Common myeloid progenitor, CD34-positive (primary cell): Measurements from ENCODE around the gene AMN1.
"Not testable (repeated sequence)": the region's sequence is repeated elsewhere in the genome, so short reads cannot be mapped to it uniquely, and the experiment has no call there.

Experiments
- CTCF ChIA-PET: fragments of 350-600 bp; sonication (Branson Sonifier 250); formaldehyde crosslinking; loops from one replicate; lab custom pipeline; 2021; ENCODE audit warnings: antibody characterized with exemption; lab: Charles Lee
- POLR2A ChIA-PET: fragments of 350-600 bp; sonication (Branson Sonifier 250); formaldehyde crosslinking; loops from one replicate; lab custom pipeline; 2021; ENCODE audit warnings: antibody characterized with exemption; lab: Charles Lee
- DNase-seq, 3 donors: peaks; one replicate each; pipeline versions ENCODE4 v3.0.0 to v3.0.0-alpha.2; 2013
- H3K27ac ChIP-seq, 2 experiments: 1 replicate in 1 of 2; 2 replicates in 1 of 2; pipeline ENCODE4 v1.7.0; 2013; ENCODE audit warnings: inconsistent platforms in 2 of 2, low read length in 2 of 2, mild to moderate bottlenecking in 2 of 2, low read depth in 1 of 2, moderate library complexity in 1 of 2; ENCODE audit not compliant: severe bottlenecking in 2 of 2, insufficient read depth in 1 of 2, poor library complexity in 1 of 2
- H3K27me3 ChIP-seq, 5 experiments: replicated peaks in 2 of 5; 1 replicate in 3 of 5; 2 replicates in 2 of 5; pipeline versions ENCODE4 v1.6.1 to v1.7.0; 2013; ENCODE audit warnings: low read length in 4 of 5, mild to moderate bottlenecking in 2 of 5, moderate library complexity in 2 of 5, inconsistent platforms in 1 of 5; ENCODE audit not compliant: insufficient read depth in 5 of 5, control insufficient read depth in 4 of 5
- H3K36me3 ChIP-seq, 4 experiments: 1 replicate in 2 of 4; 2 replicates in 2 of 4; pipeline versions ENCODE4 v1.6.1 to v1.7.0; 2013; ENCODE audit warnings: low read length in 3 of 4, control low read depth in 1 of 4, mild to moderate bottlenecking in 1 of 4; ENCODE audit not compliant: control insufficient read depth in 4 of 4, insufficient read depth in 4 of 4
- H3K4me1 ChIP-seq, 4 experiments: 1 replicate in 3 of 4; 2 replicates in 1 of 4; pipeline versions ENCODE4 v1.6.1 to v1.7.1; 2013; ENCODE audit warnings: low read length in 3 of 4, mild to moderate bottlenecking in 3 of 4, control low read depth in 1 of 4, inconsistent platforms in 1 of 4, moderate library complexity in 1 of 4; ENCODE audit not compliant: control insufficient read depth in 4 of 4, insufficient read depth in 4 of 4; ENCODE audit errors: control extremely low read depth in 1 of 4
- H3K4me3 ChIP-seq, 7 experiments: 1 replicate in 4 of 7; 2 replicates in 3 of 7; pipeline versions ENCODE4 v1.5.1 to v1.7.0; 2013; ENCODE audit warnings: mild to moderate bottlenecking in 7 of 7, low read length in 6 of 7, moderate library complexity in 6 of 7, inconsistent platforms in 2 of 7, low read depth in 2 of 7, control low read depth in 1 of 7; ENCODE audit not compliant: insufficient read depth in 4 of 7, control insufficient read depth in 1 of 7; ENCODE audit errors: extremely low read depth in 1 of 7
- H3K9me3 ChIP-seq, 5 experiments: 1 replicate in 4 of 5; 2 replicates in 1 of 5; pipeline versions ENCODE4 v1.6.1 to v1.7.1; 2013; ENCODE audit warnings: low read length in 4 of 5, mild to moderate bottlenecking in 2 of 5, inconsistent platforms in 1 of 5, low read depth in 1 of 5, moderate library complexity in 1 of 5; ENCODE audit not compliant: control insufficient read depth in 4 of 5, insufficient read depth in 2 of 5; ENCODE audit errors: control extremely low read depth in 1 of 5
- WGBS: methylation state at CpG from one replicate; pipeline ENCODE4 v1.1.5; 2013; ENCODE audit not compliant: insufficient coverage; 5-methylcytosine and 5-hydroxymethylcytosine counted together

Gene AMN1

DNA sequence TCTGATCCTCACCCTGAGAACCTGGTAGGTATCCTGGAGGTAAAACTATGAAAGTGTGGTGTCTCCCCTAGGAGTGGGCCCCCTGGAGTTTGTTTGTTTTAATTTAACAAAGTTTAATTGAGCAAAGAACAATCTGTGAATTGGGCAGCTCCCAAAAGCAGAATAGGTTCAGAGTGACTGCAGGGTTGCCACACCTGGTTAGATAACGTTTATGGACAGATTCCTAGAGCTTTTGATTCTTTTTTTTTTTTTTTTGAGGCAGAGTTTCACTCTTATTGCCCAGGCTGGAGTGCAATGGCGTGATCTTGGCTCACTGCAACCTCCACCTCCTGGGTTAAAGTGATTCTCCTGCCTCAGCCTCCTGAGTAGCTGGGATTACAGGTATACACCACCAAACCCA, 59.2 kb downstream of the AMN1 start:
- H3K36me3 ChIP-seq, H3K27me3 ChIP-seq, POLR2A ChIA-PET, H3K9me3 ChIP-seq, H3K27ac ChIP-seq, H3K4me3 ChIP-seq, DNase-seq, H3K4me1 ChIP-seq: not testable (repeated sequence)
- CTCF ChIA-PET = interaction anchor here (0.5 to 2.4 kb wide), 3 partner anchors 11 to 647 kb away, joined by 3 to 16 read pairs (median 4); no protein-coding TSS in a partner anchor
- WGBS = 100% methylated on average over 2 of the region's 2 CpGs

DNA sequence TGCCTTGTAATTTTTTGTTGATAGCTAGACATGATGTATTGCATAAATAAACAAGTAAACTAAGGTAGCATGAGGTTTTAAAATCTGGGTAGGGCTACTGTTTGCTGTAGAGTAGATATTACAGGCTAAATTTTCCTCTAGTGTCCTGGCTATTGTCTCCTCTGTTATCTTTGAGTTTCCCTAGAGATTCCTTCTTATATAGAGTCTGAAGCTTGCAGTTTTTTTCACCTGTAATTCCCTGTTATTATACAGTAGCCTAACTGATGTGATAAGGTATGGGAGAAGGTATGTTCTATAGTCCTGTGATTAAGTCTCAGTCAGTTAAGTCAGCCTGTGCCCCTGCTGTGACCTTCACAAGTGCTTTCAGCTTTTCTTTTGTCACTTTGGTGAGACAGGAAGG, 59.8 kb downstream of the AMN1 start:
- H3K36me3 ChIP-seq = peaks cover 0 to 4% (median under 1%) of the 10 kb centered on the region in 4 experiments
- POLR2A ChIA-PET = no interaction called here
- H3K4me3 ChIP-seq = no peak overlapping the region
- no peak overlapping the region for H3K27ac ChIP-seq
- CTCF ChIA-PET = interaction anchor here (1.6 to 2.4 kb wide), 2 partner anchors 11 to 16 kb away, joined by 3 to 16 read pairs; no protein-coding TSS in a partner anchor
- no peak for DNase-seq
- H3K4me1 ChIP-seq = no peaks in the 10 kb centered on the region
- H3K9me3 ChIP-seq = peaks cover 3 to 8% (median 5%) of the 10 kb centered on the region in 5 experiments
- no peaks in the 10 kb centered on the region for H3K27me3 ChIP-seq

DNA sequence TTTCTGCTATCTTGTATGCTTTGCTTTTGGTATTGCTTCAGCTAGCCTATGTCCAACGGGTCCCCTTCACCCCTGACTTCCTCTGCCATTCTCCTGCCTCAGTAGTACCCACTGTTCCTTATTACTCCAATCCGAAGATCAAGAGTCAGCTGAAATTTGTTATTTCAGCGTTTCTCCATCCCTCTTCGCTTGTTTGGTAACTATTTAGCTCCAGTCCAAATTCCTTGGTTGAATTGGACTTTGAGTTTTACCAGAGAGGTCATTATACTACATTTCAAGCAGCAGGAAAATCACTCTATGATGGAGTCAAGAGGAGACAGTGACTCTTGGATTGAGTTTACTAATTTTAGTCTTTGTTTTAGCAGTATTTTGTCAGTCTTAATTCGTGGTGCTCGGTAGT, 64.8 kb downstream of the AMN1 start:
- WGBS = 86% methylated on average over 3 of the region's 6 CpGs
- CTCF ChIA-PET = interaction anchor here (0.9 kb wide), 1 partner anchor 18 kb away, joined by 3 read pairs; no protein-coding TSS in a partner anchor

DNA sequence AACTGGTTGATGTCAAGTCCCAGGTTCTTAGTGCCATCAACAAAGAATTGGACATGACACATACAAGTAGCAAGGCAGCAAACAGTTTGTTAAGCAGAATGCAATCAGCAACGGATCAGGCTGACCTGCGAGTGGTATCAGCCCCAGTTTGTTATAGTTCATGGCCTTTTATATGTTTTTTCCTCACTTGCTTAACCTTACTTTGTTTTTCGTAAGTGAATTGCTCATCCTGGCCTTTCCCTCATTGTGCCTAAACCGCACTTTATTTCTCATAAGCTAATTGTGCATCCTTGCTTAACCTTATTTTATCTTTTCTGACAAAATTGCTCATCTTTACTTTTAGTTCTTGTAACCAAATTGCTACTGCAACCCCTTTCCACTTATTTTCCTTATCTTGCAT, 65.2 kb downstream of the AMN1 start:
- ChIA-PET POLR2A (no interaction called here), CTCF (interaction anchor here (0.9 kb wide), 1 partner anchor 18 kb away, joined by 3 read pairs; no protein-coding TSS in a partner anchor)
- Histone ChIP-seq H3K9me3 (peaks cover 0 to 3% (median 2%) of the 10 kb centered on the region in 5 experiments), H3K36me3 (peaks cover 0 to 2% (median 0%) of the 10 kb centered on the region in 4 experiments), H3K4me1 (peaks cover under 1 to 9% (median 5%) of the 10 kb centered on the region in 4 experiments), H3K4me3 (no peak overlapping the region), H3K27ac (no peak overlapping the region), H3K27me3 (no peaks in the 10 kb centered on the region)
- no peak for DNase-seq
- 77% methylated on average over 4 of the region's 4 CpGs for WGBS

More for the DNA sequence above, 64.8 kb downstream of the AMN1 start:
- Histone ChIP-seq H3K9me3 (peaks cover 2 to 5% (median 3%) of the 10 kb centered on the region in 5 experiments), H3K4me1 (peaks cover 0 to 8% (median 3%) of the 10 kb centered on the region in 4 experiments), H3K4me3 (no peak overlapping the region), H3K27me3 (no peaks in the 10 kb centered on the region), H3K36me3 (peaks cover 0 to 2% (median 0%) of the 10 kb centered on the region in 4 experiments), H3K27ac (no peak overlapping the region)
- no peak for DNase-seq
- POLR2A ChIA-PET = no interaction called here

DNA sequence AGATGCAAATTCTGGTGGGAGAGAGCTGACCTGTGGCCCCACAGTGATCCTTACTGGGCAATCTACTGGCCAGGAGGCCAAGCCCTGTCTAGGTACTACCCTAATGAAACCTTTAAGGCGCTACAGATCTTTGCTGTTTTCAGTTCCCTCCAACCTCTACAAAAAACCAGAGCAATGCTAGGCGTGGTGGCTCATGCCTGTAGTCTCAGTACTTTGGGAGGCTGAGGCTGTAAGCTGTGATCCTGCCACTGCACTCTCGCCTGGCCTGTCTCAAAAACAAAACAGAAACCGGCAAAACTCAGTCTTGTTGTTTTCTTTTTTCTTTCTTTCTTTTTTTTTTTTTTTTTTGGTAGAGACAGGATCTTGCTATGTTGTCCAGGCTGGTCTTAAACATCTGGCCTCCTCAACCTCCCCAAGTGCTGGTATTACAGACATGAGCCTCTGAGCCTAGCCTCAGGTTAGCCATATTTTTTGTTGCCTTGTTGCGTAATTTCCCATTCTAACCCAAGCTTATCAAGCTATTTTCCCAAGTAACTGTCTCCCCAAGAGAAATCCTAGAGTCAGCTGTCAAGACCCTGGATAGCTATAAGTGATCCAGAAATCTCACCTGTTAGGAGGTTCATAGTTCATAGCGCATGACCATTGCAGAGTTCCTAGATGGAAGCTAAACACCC, 66.5 kb downstream of the AMN1 start:
- H3K27ac ChIP-seq = no peak overlapping the region
- 88% methylated on average over 3 of the region's 6 CpGs for WGBS
- no peak overlapping the region for H3K4me3 ChIP-seq
- peaks cover 0 to 3% (median 0%) of the 10 kb centered on the region in 5 experiments for H3K9me3 ChIP-seq
- peaks cover 4 to 15% (median 9%) of the 10 kb centered on the region in 4 experiments for H3K4me1 ChIP-seq
- no peak for DNase-seq
- CTCF ChIA-PET = interaction anchor here (0.5 to 1.4 kb wide), 3 partner anchors 20 to 650 kb away, joined by 3 to 11 read pairs (median 3); no protein-coding TSS in a partner anchor
- peaks cover 0 to 2% (median 0%) of the 10 kb centered on the region in 4 experiments for H3K36me3 ChIP-seq
- POLR2A ChIA-PET = no interaction called here
- no peaks in the 10 kb centered on the region for H3K27me3 ChIP-seq

DNA sequence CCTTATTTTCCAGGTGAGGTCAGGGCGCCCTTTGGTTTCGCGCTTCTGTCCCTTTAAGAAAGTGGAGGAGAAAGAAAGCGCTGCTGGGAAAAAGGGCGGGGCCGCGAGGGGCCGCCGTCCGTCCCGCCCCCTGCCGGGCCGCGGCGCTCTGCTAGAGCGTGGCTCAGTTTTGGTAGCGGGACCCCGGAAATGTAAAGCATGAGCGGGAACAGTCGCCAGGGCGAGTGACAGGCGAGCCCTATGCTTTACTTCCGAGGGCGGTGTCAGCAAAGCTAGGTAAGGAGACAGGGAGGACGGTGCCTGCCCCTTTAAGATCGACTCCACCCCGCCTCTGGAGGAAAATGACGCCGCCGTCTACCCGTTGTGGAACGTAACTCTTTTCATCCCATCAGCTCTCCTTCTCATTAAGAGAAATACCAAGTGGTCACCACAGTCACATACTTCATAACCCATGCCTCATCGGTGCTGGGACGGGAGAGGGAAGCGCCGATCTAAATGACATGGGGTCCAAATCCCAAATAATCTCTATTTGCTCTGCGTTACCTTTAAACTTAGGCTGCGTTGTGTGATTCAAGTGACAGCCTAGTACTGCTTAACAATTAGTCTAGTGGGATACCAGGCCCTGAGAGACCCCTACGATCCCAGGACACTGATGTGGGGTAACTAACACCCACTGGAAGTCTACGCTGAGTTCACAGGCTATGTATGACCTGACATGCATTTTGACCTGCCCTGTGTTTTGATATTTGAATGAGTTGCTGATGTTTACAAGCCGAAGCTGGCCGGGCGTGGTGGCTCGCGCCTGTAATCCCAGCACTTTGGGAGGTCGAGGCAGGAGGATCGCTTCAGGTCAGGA, 69.5 kb downstream of the AMN1 start, which contains the start of gene ETFBKMT:
Gene ETFBKMT (plus strand): TSS at position 602 of the 856 bp plus-strand sequence. CDS start 2,266 bp downstream, outside the sequence.
- peak; percentile 77 to 88 (median 80) for DNase-seq
- ChIA-PET CTCF (interaction anchor here (1.2 kb wide), 1 partner anchor 1013 kb away, joined by 3 read pairs; no protein-coding TSS in a partner anchor), POLR2A (interaction anchor here (0.6 kb wide), 1 partner anchor 876 kb away, joined by 3 read pairs; no protein-coding TSS in a partner anchor)
- Histone ChIP-seq H3K36me3 (no peaks in the 10 kb centered on the region), H3K27ac (peak within 1 kb of the TSS; percentile 91 to 95), H3K4me3 (peak within 1 kb of the TSS; percentile 78 to 99 (median 94)), H3K4me1 (peaks cover 4 to 15% (median 9%) of the 10 kb centered on the region in 4 experiments), H3K27me3 (no peaks in the 10 kb centered on the region), H3K9me3 (no peaks in the 10 kb centered on the region)
- 1% methylated on average over 21 of the region's 47 CpGs for WGBS
